ENCODE measurements around the gene WNT3.

Gene WNT3

DNA sequence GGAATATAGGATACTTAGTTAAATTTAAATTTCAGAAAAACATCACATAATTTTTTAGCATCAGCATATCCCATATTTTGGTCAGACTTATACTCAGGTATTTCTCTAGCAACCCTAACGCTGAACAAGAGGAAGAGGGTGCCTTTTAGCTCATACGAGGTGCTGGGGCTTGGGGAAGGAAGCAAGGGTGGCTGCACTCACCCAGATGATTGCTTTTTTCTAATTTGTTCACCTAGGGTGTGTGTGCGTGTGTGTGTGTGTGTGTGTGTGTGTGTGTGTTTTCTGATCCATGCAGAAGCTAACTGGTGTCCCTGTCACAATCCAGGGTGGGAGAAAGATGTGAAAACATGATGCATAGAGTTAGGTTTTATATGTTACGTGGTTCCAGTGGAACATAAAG is 81.2 kb downstream of the WNT3 start:
- TF ChIP-seq CTCF (IDR thresholded peaks at IDR 0.05; ENCODE audit: low read depth, low read length) = no peak
- H3K4me3 ChIP-seq (replicated peaks in 1 of 2; ENCODE audit: low read depth in 2 of 2, low read length in 2 of 2) = no peak overlapping the region
- no peak for DNase-seq (ENCODE audit: low read depth in 2 of 2)

DNA sequence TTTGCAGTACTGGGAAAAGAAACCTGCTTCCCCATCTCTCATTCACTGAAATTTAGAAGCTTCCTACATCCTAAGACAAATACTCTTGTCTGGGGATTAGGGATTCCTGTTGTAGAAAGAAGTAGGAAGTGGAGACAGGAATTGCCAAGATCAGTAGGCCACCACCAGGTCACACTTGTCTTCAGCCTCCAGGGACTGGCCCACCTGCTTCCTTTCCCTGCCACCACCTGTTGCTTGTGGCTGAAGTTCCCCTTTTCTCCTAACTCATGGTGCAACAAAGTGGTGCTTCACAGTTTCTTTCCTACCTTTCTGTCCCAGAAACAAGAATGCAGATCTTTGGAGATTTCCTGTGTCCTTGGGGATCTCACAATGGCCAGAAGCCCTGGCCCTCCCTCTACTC is 82.4 kb downstream of the WNT3 start:
- no peak overlapping the region for H3K4me3 ChIP-seq (replicated peaks in 1 of 2; ENCODE audit: low read depth in 2 of 2, low read length in 2 of 2)
- TF ChIP-seq CTCF (IDR thresholded peaks at IDR 0.05; ENCODE audit: low read depth, low read length) = no peak
- DNase-seq (ENCODE audit: low read depth in 2 of 2) = no peak

DNA sequence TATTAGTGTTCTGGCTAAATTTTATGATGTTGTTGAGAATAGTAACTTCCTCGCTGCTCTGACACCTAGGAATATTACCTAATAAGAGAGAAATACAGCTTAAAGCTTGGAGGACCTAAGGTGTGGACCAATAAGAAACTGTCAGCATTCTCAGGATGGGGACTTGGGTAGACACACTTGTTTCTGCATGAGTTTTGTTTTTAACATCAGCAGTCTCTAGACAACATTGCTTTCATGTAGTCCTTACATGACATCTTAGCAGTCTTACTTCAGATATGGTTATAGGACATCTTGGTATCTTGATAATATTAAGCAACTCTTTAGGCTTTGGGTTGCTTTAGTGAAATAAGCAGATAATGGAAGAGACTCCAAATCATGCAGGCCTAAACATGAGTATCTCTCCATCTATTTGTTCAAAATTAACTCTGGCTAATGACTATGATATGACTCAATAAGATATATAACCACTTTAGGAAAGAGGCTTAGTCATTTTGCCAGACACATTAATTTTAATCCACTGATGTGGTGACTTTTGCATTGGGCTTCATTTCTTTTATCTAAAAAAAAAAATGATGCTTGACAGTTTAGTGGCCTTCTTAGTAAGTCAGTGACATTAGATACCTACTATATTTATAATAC is 84.5 kb downstream of the WNT3 start:
- no peak for TF ChIP-seq CTCF (IDR thresholded peaks at IDR 0.05; ENCODE audit: low read depth, low read length)
- peak in 1 of 2 donors; percentile 39 for DNase-seq (ENCODE audit: low read depth in 2 of 2)
- H3K4me3 ChIP-seq (replicated peaks in 1 of 2; ENCODE audit: low read depth in 2 of 2, low read length in 2 of 2) = no peak overlapping the region

DNA sequence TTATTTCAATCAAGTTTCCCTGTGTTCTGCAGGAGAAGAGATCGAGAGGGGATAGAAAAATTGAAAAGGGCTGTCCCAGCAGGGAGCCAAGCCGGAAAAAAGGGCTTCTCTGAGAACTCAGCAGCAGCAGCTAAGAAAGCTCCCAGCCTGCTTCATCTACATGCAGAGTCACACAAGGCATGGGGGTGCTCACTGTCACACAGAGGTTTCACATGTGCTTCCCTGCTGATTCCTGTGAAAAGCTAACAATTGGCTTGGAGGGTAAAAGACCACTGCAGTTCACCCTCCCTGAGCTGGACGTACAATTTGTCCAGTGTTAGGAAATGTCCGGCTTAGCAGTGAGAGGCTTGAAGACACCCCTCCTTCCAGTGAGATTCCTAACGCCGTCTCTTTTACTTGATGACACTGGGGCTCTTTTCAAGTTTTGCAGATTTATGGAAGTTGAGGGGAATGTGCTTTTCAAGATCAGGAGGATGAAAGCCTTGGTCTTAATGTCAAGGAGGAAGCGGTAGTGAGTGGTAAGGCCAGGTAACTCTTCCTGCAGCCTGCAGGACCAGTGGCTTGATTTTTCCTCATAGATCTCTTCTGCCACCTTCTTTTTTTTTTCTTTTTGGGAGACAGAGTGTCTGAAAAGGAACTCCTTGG is 85.6 kb downstream of the WNT3 start:
- TF ChIP-seq CTCF (IDR thresholded peaks at IDR 0.05; ENCODE audit: low read depth, low read length) = no peak
- DNase-seq (ENCODE audit: low read depth in 2 of 2) = no peak
- H3K4me3 ChIP-seq (replicated peaks in 1 of 2; ENCODE audit: low read depth in 2 of 2, low read length in 2 of 2) = no peak overlapping the region

GRCh38 chr17:46732160-46732559 is 86.3 kb downstream of the WNT3 start:
- no peak for TF ChIP-seq CTCF (IDR thresholded peaks at IDR 0.05; ENCODE audit: low read depth, low read length)
- no peak overlapping the region for H3K4me3 ChIP-seq (replicated peaks in 1 of 2; ENCODE audit: low read depth in 2 of 2, low read length in 2 of 2)
- no peak for DNase-seq (ENCODE audit: low read depth in 2 of 2)

- DNase-seq (ENCODE audit: low read depth in 2 of 2) = no peak
- TF ChIP-seq CTCF (IDR thresholded peaks at IDR 0.05; ENCODE audit: low read depth, low read length) = no peak
- H3K4me3 ChIP-seq (replicated peaks in 1 of 2; ENCODE audit: low read depth in 2 of 2, low read length in 2 of 2) = no peak overlapping the region
These were observed 87.8 kb downstream of the WNT3 start for GRCh38 chr17:46730679-46731078.
